ENCODE measurements around the gene DEDD.

DNA sequence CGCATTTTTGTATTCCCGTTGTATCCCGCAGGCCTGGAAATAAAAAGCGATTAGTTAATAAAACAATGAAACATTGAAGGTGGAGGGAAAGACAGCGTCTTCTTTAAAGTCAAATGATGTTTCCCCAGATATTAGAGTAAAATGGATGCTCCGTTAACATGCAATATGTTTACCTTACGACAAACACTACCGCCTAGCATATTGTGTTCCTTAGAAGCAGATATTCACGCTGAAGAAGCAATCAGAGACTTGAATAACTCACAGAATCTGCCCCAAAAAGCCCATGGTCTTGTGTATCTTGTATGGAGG is 45.4 kb upstream of the DEDD start:
- no peak for TF ChIP-seq MAZ (IDR thresholded peaks at IDR 0.05; ENCODE audit: borderline replicate concordance, low read depth, low read length)
- TF ChIP-seq BHLHE40 (IDR thresholded peaks at IDR 0.05; ENCODE audit: low read depth, low read length): no peak
- TF ChIP-seq, protein P1, sequence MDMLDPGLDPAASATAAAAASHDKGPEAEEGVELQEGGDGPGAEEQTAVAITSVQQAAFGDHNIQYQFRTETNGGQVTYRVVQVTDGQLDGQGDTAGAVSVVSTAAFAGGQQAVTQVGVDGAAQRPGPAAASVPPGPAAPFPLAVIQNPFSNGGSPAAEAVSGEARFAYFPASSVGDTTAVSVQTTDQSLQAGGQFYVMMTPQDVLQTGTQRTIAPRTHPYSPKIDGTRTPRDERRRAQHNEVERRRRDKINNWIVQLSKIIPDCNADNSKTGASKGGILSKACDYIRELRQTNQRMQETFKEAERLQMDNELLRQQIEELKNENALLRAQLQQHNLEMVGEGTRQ (IDR thresholded peaks at IDR 0.05; ENCODE audit: low read depth, low read length): no peak
- TF ChIP-seq, protein P2, sequence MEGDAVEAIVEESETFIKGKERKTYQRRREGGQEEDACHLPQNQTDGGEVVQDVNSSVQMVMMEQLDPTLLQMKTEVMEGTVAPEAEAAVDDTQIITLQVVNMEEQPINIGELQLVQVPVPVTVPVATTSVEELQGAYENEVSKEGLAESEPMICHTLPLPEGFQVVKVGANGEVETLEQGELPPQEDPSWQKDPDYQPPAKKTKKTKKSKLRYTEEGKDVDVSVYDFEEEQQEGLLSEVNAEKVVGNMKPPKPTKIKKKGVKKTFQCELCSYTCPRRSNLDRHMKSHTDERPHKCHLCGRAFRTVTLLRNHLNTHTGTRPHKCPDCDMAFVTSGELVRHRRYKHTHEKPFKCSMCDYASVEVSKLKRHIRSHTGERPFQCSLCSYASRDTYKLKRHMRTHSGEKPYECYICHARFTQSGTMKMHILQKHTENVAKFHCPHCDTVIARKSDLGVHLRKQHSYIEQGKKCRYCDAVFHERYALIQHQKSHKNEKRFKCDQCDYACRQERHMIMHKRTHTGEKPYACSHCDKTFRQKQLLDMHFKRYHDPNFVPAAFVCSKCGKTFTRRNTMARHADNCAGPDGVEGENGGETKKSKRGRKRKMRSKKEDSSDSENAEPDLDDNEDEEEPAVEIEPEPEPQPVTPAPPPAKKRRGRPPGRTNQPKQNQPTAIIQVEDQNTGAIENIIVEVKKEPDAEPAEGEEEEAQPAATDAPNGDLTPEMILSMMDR (conservative IDR thresholded peaks at IDR 0.05; ENCODE audit: low read depth, low read length): no peak
- TF ChIP-seq POLR2A (IDR thresholded peaks at IDR 0.05; ENCODE audit: low read depth, low read length): no peak
- no peak for TF ChIP-seq RAD21 (IDR thresholded peaks at IDR 0.05; ENCODE audit: low read length)
- no peak for TF ChIP-seq CEBPB (IDR thresholded peaks at IDR 0.05; ENCODE audit: low read depth, low read length)
